Measurements from ENCODE around the gene EPHA10. TPM values are rescaled to one million over a fixed set of nuclear protein-coding genes. Genes with fewer than 3 reads are reported as not detected.
A peak's percentile ranks its signal among the peaks of the same experiment; 100 is the strongest.
"Not testable (repeated sequence)": the region's sequence is repeated elsewhere in the genome, so short reads cannot be mapped to it uniquely, and the experiment has no call there.

The EPHA10 gene
- polyA plus RNA-seq, 3 donors from 2014 or later: not detected

DNA sequence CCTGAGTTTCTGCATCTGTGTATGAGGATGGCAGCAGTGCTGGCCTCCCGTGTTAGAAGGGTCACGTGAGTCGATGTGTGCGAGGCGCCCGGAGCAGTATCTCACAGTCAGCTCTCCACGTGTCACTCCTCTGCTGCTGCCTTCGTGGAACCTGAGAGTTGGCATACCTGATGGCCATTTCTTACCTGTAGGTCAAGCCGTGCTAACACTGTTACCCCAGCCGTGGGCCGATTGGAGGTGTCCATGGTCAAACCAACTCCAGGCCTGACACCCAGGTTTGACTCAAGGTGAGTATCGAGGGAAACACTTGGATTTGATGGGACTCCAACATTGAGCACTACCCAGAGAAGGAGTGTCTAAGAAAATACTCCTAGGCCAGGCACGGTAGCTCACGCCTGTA lies 61.9 kb downstream of the EPHA10 start:
- Mint-ChIP-seq H3K4me3 (no peak overlapping the region), H3K27ac (no peak overlapping the region), H3K36me3 (peaks cover 0 to 11% (median 3%) of the 10 kb centered on the region in 3 donors), H3K27me3 (ENCODE audit: low read depth in 3 of 3) (no peaks in the 10 kb centered on the region), H3K9me3 (no peaks in the 10 kb centered on the region), H3K4me1 (no peaks in the 10 kb centered on the region)
- no peak for DNase-seq

GRCh38 chr1:37701051-37701450 lies 63.9 kb downstream of the EPHA10 start:
- peaks cover 0 to 6% (median 0%) of the 10 kb centered on the region in 3 donors for H3K36me3 Mint-ChIP-seq
- no peaks in the 10 kb centered on the region for H3K9me3 Mint-ChIP-seq
- no peak overlapping the region for H3K27ac Mint-ChIP-seq
- no peak overlapping the region for H3K4me3 Mint-ChIP-seq
- H3K4me1 Mint-ChIP-seq: no peaks in the 10 kb centered on the region
- DNase-seq: no peak
- no peaks in the 10 kb centered on the region for H3K27me3 Mint-ChIP-seq (ENCODE audit: low read depth in 3 of 3)

DNA sequence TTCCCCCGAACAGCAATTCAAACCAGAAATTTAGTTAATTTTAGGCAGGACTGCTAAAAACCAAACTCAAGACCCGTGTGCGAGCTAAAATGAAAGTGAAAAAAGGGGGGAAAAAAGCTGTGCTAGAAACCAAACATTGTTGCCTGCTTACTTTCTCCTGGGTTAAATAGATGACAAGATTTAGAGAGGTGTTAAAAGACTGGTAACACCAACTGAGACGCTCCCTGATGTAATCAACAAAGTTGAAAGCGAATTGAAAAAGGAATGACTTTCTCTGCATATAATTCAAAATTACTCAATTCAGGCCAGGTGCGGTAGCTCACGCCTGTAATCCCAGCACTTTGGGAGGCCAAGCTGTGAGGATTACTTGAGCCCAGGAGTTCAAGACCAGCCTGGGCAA lies 65.8 kb downstream of the EPHA10 start:
- Mint-ChIP-seq H3K4me3 (peak overlapping the region in 3 of 5 donors; percentile 11 to 18 (median 14)), H3K4me1 (peaks cover 0 to 2% of the 10 kb centered on the region in 2 donors), H3K36me3 (peaks cover 0 to 4% (median 0%) of the 10 kb centered on the region in 3 donors), H3K9me3 (no peaks in the 10 kb centered on the region), H3K27ac (peak overlapping the region in 5 of 6 donors; percentile 2 to 68 (median 62)), H3K27me3 (ENCODE audit: low read depth in 3 of 3) (no peaks in the 10 kb centered on the region)
- no peak for DNase-seq

DNA sequence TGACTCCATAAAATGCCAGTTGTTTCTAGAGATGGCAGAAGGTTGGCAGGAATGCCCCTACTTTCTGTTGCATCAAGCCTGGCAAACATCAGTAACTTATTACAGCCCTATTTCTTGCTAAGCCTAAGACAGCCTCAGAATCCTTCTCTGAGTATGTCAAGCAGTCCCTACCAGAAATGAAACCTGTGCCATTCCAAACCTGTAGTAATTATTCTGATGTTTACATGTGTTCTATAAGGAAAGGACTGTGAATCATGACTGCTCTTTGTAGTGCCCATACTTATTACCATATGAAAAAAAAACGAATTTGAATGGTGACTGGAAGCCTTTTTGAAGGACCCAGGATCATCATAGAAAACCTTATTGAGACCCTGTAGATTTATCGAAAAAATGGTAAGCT lies 67.2 kb downstream of the EPHA10 start:
- no peaks in the 10 kb centered on the region for H3K27me3 Mint-ChIP-seq (ENCODE audit: low read depth in 3 of 3)
- no peaks in the 10 kb centered on the region for H3K9me3 Mint-ChIP-seq
- peaks cover 0 to 2% of the 10 kb centered on the region in 2 donors for H3K4me1 Mint-ChIP-seq
- H3K36me3 Mint-ChIP-seq: peaks cover 0 to 3% (median 0%) of the 10 kb centered on the region in 3 donors
- no peak overlapping the region for H3K4me3 Mint-ChIP-seq
- no peak for DNase-seq
- H3K27ac Mint-ChIP-seq: peak overlapping the region in 1 of 6 donors; percentile 55

GRCh38 chr1:37697090-37697489 lies 67.8 kb downstream of the EPHA10 start:
- Mint-ChIP-seq H3K9me3 (no peaks in the 10 kb centered on the region), H3K4me3 (no peak overlapping the region), H3K27me3 (ENCODE audit: low read depth in 3 of 3) (peaks cover 0 to under 1% (median 0%) of the 10 kb centered on the region in 3 donors), H3K27ac (no peak overlapping the region), H3K36me3 (peaks cover 0 to 3% (median 0%) of the 10 kb centered on the region in 3 donors), H3K4me1 (peaks cover 5 to 7% of the 10 kb centered on the region in 2 donors)
- no peak for DNase-seq

- peak overlapping the region in 4 of 6 donors; percentile 10 to 93 (median 68) for H3K27ac Mint-ChIP-seq
- peaks cover 7 to 9% (median 9%) of the 10 kb centered on the region in 3 donors for H3K27me3 Mint-ChIP-seq (ENCODE audit: low read depth in 3 of 3)
- H3K36me3 Mint-ChIP-seq: peaks cover 0 to 7% (median 4%) of the 10 kb centered on the region in 3 donors
- H3K4me1 Mint-ChIP-seq: peaks cover 42 to 43% of the 10 kb centered on the region in 2 donors
- DNase-seq: no peak
- H3K9me3 Mint-ChIP-seq: no peaks in the 10 kb centered on the region
- peak overlapping the region; percentile 87 to 95 (median 92) for H3K4me3 Mint-ChIP-seq
Observed at GRCh38 chr1:37692834-37693175, 72.1 kb downstream of the EPHA10 start.

GRCh38 chr1:37692078-37692833 lies 72.7 kb downstream of the EPHA10 start, which contains the start of gene CDCA8:
TSS of gene CDCA8 (plus strand) at chr1:37692516. CDS start at chr1:37692691, 175 bp downstream.
- Mint-ChIP-seq H3K27me3 (ENCODE audit: low read depth in 3 of 3) (peaks cover 7 to 9% (median 9%) of the 10 kb centered on the region in 3 donors), H3K36me3 (peaks cover 0 to 6% (median 4%) of the 10 kb centered on the region in 3 donors), H3K27ac (peak within 1 kb of the TSS; percentile 86 to 95 (median 91)), H3K9me3 (no peaks in the 10 kb centered on the region), H3K4me3 (peak within 1 kb of the TSS; percentile 87 to 95 (median 92)), H3K4me1 (peaks cover 42 to 43% of the 10 kb centered on the region in 2 donors)
- peak; percentile 97 for DNase-seq

- no peaks in the 10 kb centered on the region for H3K9me3 Mint-ChIP-seq
- peak in 2 of 3 donors; percentile 10 to 11 for DNase-seq
- H3K4me1 Mint-ChIP-seq: peaks cover 42 to 43% of the 10 kb centered on the region in 2 donors
- peaks cover 7 to 9% (median 9%) of the 10 kb centered on the region in 3 donors for H3K27me3 Mint-ChIP-seq (ENCODE audit: low read depth in 3 of 3)
- peak overlapping the region; percentile 87 to 95 (median 92) for H3K4me3 Mint-ChIP-seq
- peaks cover 0 to 6% (median 4%) of the 10 kb centered on the region in 3 donors for H3K36me3 Mint-ChIP-seq
- H3K27ac Mint-ChIP-seq: peak overlapping the region; percentile 86 to 95 (median 91)
Observed at GRCh38 chr1:37691497-37692077, 73.3 kb downstream of the EPHA10 start.

DNA sequence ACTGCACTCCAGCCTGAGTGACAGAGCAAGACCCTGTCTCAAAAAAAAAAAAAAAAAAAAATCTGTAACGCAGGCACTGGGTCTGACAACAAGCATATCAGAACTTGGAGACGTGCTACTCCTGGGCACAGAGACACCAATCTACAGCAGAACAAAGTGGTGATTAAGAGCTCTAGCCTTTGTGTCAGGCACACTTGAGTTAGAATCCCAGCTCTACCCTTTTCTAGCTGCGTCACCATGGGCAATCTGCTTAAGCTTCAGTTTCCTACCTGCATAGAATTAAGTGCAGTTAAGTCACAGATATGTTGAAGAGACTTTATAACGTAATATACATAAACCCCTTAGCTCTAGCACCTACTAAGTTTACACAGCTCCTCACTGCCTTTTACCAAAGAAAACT lies 76.0 kb downstream of the EPHA10 start:
- peaks cover 40 to 42% of the 10 kb centered on the region in 2 donors for H3K4me1 Mint-ChIP-seq
- no peaks in the 10 kb centered on the region for H3K9me3 Mint-ChIP-seq
- H3K27ac Mint-ChIP-seq: peak overlapping the region in 3 of 6 donors; percentile 57 to 94 (median 70)
- peaks cover 7 to 9% (median 9%) of the 10 kb centered on the region in 3 donors for H3K27me3 Mint-ChIP-seq (ENCODE audit: low read depth in 3 of 3)
- H3K4me3 Mint-ChIP-seq: peak overlapping the region; percentile 87 to 95 (median 92)
- H3K36me3 Mint-ChIP-seq: peaks cover 13 to 21% (median 14%) of the 10 kb centered on the region in 3 donors
- no peak for DNase-seq

GRCh38 chr1:37687764-37688163 lies 77.2 kb downstream of the EPHA10 start:
- H3K4me3 Mint-ChIP-seq; H3K27ac Mint-ChIP-seq; H3K9me3 Mint-ChIP-seq; H3K27me3 Mint-ChIP-seq (ENCODE audit: low read depth in 3 of 3); DNase-seq: not testable (repeated sequence)
- peaks cover 40 to 42% of the 10 kb centered on the region in 2 donors for H3K4me1 Mint-ChIP-seq
- peaks cover 16 to 32% (median 19%) of the 10 kb centered on the region in 3 donors for H3K36me3 Mint-ChIP-seq

DNA sequence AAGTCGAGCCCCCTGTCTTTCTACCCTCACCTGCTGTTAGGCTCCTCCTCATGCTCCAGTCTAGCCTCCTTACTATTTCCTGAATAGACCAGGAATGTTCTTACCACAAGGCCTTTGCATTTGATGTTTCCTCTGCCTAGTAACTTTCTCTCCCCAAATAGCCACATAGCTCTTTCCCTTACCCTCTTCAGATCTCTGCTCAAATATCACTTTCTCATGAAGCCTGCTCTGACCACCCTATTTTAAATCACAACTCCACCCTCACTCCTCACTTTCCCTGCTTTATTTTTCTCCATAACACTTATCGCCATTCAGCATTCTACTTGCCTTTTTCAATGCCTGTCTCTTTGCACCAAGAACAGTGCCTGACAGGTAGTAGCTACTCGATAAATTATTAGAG lies 79.2 kb downstream of the EPHA10 start:
- no peak overlapping the region for H3K4me3 Mint-ChIP-seq
- H3K9me3 Mint-ChIP-seq: no peaks in the 10 kb centered on the region
- peaks cover 25% of the 10 kb centered on the region in 2 donors for H3K4me1 Mint-ChIP-seq
- no peak overlapping the region for H3K27ac Mint-ChIP-seq
- H3K36me3 Mint-ChIP-seq: peaks cover 16 to 37% (median 20%) of the 10 kb centered on the region in 3 donors
- no peak for DNase-seq
- peaks cover 5 to 8% (median 7%) of the 10 kb centered on the region in 3 donors for H3K27me3 Mint-ChIP-seq (ENCODE audit: low read depth in 3 of 3)

GRCh38 chr1:37684182-37684581 lies 80.7 kb downstream of the EPHA10 start:
- not testable (repeated sequence) for H3K27me3 Mint-ChIP-seq (ENCODE audit: low read depth in 3 of 3); H3K9me3 Mint-ChIP-seq; H3K4me1 Mint-ChIP-seq; H3K27ac Mint-ChIP-seq; H3K4me3 Mint-ChIP-seq; DNase-seq
- peaks cover 16 to 37% (median 20%) of the 10 kb centered on the region in 3 donors for H3K36me3 Mint-ChIP-seq

DNA sequence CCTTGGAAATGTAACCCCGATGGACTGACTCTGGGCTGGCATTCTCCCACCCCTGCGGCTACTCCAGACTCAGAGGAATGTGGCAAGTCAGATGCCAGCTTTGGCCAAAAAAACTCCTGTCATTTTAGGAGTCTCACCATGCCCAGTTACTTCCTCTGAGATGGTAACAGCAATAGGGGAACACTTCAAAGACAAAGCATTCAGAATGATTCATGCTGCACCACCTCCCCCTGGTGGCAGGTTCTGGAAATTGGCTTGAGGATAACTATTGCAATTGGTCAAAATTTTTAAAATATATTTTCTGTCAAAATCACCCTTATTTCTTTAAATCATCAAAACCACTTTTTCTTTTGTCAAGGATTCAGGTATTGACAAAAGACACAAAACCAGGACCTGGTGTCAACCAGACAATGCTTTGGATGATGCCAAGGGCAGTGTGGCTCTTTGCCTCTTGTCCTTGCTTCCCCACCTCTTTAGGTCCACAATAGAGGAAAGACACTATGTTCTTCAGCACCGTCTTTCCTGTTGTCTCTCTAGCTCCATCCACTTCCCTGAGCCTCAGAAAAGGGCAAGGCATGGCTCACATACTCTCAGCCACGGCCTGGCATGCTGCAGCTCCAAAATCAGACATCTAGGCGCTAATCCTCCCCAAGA lies 82.5 kb downstream of the EPHA10 start:
- Mint-ChIP-seq H3K27ac (peak overlapping the region in 1 of 6 donors; percentile 73), H3K9me3 (peaks cover 0 to 2% (median 0%) of the 10 kb centered on the region in 6 donors), H3K36me3 (peaks cover 12 to 31% (median 20%) of the 10 kb centered on the region in 3 donors), H3K4me3 (no peak overlapping the region), H3K4me1 (no peaks in the 10 kb centered on the region), H3K27me3 (ENCODE audit: low read depth in 3 of 3) (no peaks in the 10 kb centered on the region)
- peak; percentile 41 to 58 (median 46) for DNase-seq
